Upper lobe of left lung (tissue), 6 donors: Measurements from ENCODE around the gene NSDHL. TPM values are rescaled to one million over a fixed set of nuclear protein-coding genes. Genes with fewer than 3 reads are reported as not detected.

Experiments
- ATAC-seq, 2 donors: fragments of 200-7000 bp; cut with Tn5 transposase; one replicate each; pipeline ENCODE4 v1.9.1; 2022; ENCODE audit warnings: mild to moderate bottlenecking in 2 of 2, moderate library complexity in 2 of 2; ENCODE audit not compliant: low FRiP score in 2 of 2
- DNase-seq, 2 donors: peaks; one replicate each; pipeline ENCODE4 v3.0.0-alpha.2; 2019 to 2020
- H3K27ac ChIP-seq, 4 donors: fragments of 200-600 bp; sonication (generic); one replicate each; pipeline ENCODE4 v1.5.1; 2016 to 2019
- H3K27me3 ChIP-seq, 4 donors: fragments of 200-600 bp; sonication (generic); one replicate each; pipeline ENCODE4 v1.5.1; 2017 to 2019
- H3K36me3 ChIP-seq, 4 donors: fragments of 200-600 bp; sonication (generic); one replicate each; pipeline ENCODE4 v1.5.1; 2016 to 2019
- H3K4me1 ChIP-seq, 4 donors: fragments of 200-600 bp; sonication (generic); one replicate each; pipeline ENCODE4 v1.5.1; 2018 to 2019
- H3K4me3 ChIP-seq, 4 donors: fragments of 200-600 bp; sonication (generic); one replicate each; pipeline ENCODE4 v1.5.1; 2017 to 2019; ENCODE audit warnings: mild to moderate bottlenecking in 2 of 4, moderate library complexity in 1 of 4
- H3K9me3 ChIP-seq, 4 donors: fragments of 200-600 bp; sonication (generic); one replicate each; pipeline ENCODE4 v1.5.1; 2018 to 2019
- CTCF ChIP-seq, 6 experiments: fragments of 450-650 bp in 4 of 6; fragments of 200-600 bp in 2 of 6; sonication (generic) in 2 of 6; IDR thresholded peaks; one replicate each; pipeline ENCODE4 v1.5.1; 2016 to 2019; ENCODE audit warnings: antibody characterized with exemption in 6 of 6
- EP300 ChIP-seq, 4 donors: sonication (generic); formaldehyde crosslinking; IDR thresholded peaks; one replicate each; pipeline ENCODE4 v1.5.1; 2017; ENCODE audit warnings: antibody characterized with exemption in 4 of 4, control low read depth in 2 of 4
- POLR2A ChIP-seq, 4 donors: fragments of 450-650 bp; IDR thresholded peaks; one replicate each; pipeline ENCODE4 v1.5.1; 2016 to 2017; ENCODE audit warnings: antibody characterized with exemption in 4 of 4, mild to moderate bottlenecking in 2 of 4
- POLR2AphosphoS5 ChIP-seq, 2 donors: sonication (generic); formaldehyde crosslinking; IDR thresholded peaks; one replicate each; pipeline ENCODE4 v1.5.1; 2017; ENCODE audit warnings: antibody characterized with exemption in 2 of 2
- WGBS, 2 donors: methylation state at CpG; one replicate each; pipeline ENCODE4 v1.1.5; 2017 to 2018; 5-methylcytosine and 5-hydroxymethylcytosine counted together
- total RNA-seq, 6 donors: library from RNA; depleted of rRNA in 4 of 6; stranded (reverse); fragments of >200 nt in 4 of 6; gene quantifications; one replicate each; pipeline versions ENCODE4 v1.1.0 to v1.2.1, GENCODE V29; 2016 to 2021
- donor health status: DM: no; HTN: no; CAD: no; lungs with moderate emphysema.
- donor health status: DM: no; HTN: yes; CAD: no; lungs with severe emphysema.

NSDHL gene
- total RNA-seq, 6 donors from 2014 or later, result 5.2 to 26.0 (median 21.1) TPM

- WGBS, 2 donors, result 91 to 94% methylated on average over 10 of the region's 10 CpGs
- H3K4me1 ChIP-seq, result no peaks in the 10 kb centered on the region
- no peak for ATAC-seq
Observed at GRCh38 chrX:152842772-152843338, 12.0 kb downstream of the NSDHL start.

GRCh38 chrX:152843852-152844251 is 13.0 kb downstream of the NSDHL start:
- Histone ChIP-seq H3K27ac (no peak overlapping the region), H3K4me1 (no peaks in the 10 kb centered on the region), H3K27me3 (no peaks in the 10 kb centered on the region), H3K36me3 (peaks cover 0 to 5% (median 0%) of the 10 kb centered on the region in 4 donors), H3K9me3 (no peaks in the 10 kb centered on the region), H3K4me3 (no peak overlapping the region)
- WGBS, 2 donors, result 81 to 89% methylated on average over 5 of the region's 5 CpGs
- DNase-seq (no peak), ATAC-seq (no peak)
- no peak for TF ChIP-seq POLR2A (IDR thresholded peaks at IDR 0.05)
- no peak for TF ChIP-seq EP300 (IDR thresholded peaks at IDR 0.05)
- no peak for TF ChIP-seq POLR2AphosphoS5 (IDR thresholded peaks at IDR 0.05)
- TF ChIP-seq CTCF (IDR thresholded peaks at IDR 0.05), result no peak

More at GRCh38 chrX:152842772-152843338, 12.0 kb downstream of the NSDHL start:
- DNase-seq, result no peak
- H3K4me3 ChIP-seq, result no peak overlapping the region
- peaks cover 0 to under 1% (median 0%) of the 10 kb centered on the region in 4 donors for H3K36me3 ChIP-seq
- H3K27ac ChIP-seq, result no peak overlapping the region
- TF ChIP-seq POLR2A (IDR thresholded peaks at IDR 0.05) (no peak), EP300 (IDR thresholded peaks at IDR 0.05) (no peak), CTCF (IDR thresholded peaks at IDR 0.05) (no peak), POLR2AphosphoS5 (IDR thresholded peaks at IDR 0.05) (no peak)
- H3K27me3 ChIP-seq, result no peaks in the 10 kb centered on the region
- no peaks in the 10 kb centered on the region for H3K9me3 ChIP-seq

GRCh38 chrX:152844256-152844655 is 13.4 kb downstream of the NSDHL start:
- Histone ChIP-seq H3K36me3 (peaks cover 0 to 5% (median 0%) of the 10 kb centered on the region in 4 donors), H3K9me3 (no peaks in the 10 kb centered on the region), H3K4me3 (no peak overlapping the region), H3K27me3 (no peaks in the 10 kb centered on the region), H3K4me1 (no peaks in the 10 kb centered on the region), H3K27ac (no peak overlapping the region)
- DNase-seq, result no peak
- ATAC-seq, result no peak
- WGBS, 2 donors, result 60 to 83% methylated on average over 1 to 6 of the region's 6 CpGs
- TF ChIP-seq POLR2AphosphoS5 (IDR thresholded peaks at IDR 0.05) (no peak), CTCF (IDR thresholded peaks at IDR 0.05) (no peak), EP300 (IDR thresholded peaks at IDR 0.05) (no peak), POLR2A (IDR thresholded peaks at IDR 0.05) (no peak)

GRCh38 chrX:152845618-152846240 is 14.9 kb downstream of the NSDHL start:
- Histone ChIP-seq H3K36me3 (peaks cover 0 to 12% (median 0%) of the 10 kb centered on the region in 4 donors), H3K9me3 (no peaks in the 10 kb centered on the region), H3K4me1 (no peaks in the 10 kb centered on the region), H3K27ac (no peak overlapping the region), H3K27me3 (no peaks in the 10 kb centered on the region), H3K4me3 (no peak overlapping the region)
- 87 to 92% methylated on average over 8 to 17 of the region's 17 CpGs for WGBS, 2 donors
- DNase-seq (no peak), ATAC-seq (no peak)
- TF ChIP-seq CTCF (IDR thresholded peaks at IDR 0.05) (no peak), EP300 (IDR thresholded peaks at IDR 0.05) (no peak), POLR2A (IDR thresholded peaks at IDR 0.05) (no peak), POLR2AphosphoS5 (IDR thresholded peaks at IDR 0.05) (no peak)

GRCh38 chrX:152847281-152847680 is 16.4 kb downstream of the NSDHL start:
- ATAC-seq, result no peak
- TF ChIP-seq CTCF (IDR thresholded peaks at IDR 0.05) (no peak), EP300 (IDR thresholded peaks at IDR 0.05) (no peak), POLR2AphosphoS5 (IDR thresholded peaks at IDR 0.05) (no peak), POLR2A (IDR thresholded peaks at IDR 0.05) (no peak)
- no peak for DNase-seq
- Histone ChIP-seq H3K4me3 (no peak overlapping the region), H3K9me3 (no peaks in the 10 kb centered on the region), H3K27me3 (no peaks in the 10 kb centered on the region), H3K36me3 (peaks cover 0 to 20% (median 3%) of the 10 kb centered on the region in 4 donors), H3K27ac (no peak overlapping the region), H3K4me1 (no peaks in the 10 kb centered on the region)
- WGBS, 2 donors, result 69 to 84% methylated on average over 6 of the region's 6 CpGs
